Upper lobe of left lung (tissue), 4 donors: ENCODE results near the gene SUPT3H.

Experiments used
- POLR2A ChIP-seq, 4 donors: fragments of 450-650 bp; IDR thresholded peaks; one replicate each; pipeline ENCODE4 v1.5.1; 2016 to 2017; ENCODE audit warnings: antibody characterized with exemption in 4 of 4, mild to moderate bottlenecking in 2 of 4
- TF ChIP-seq, protein P1 (sequence below), 6 experiments: fragments of 450-650 bp in 4 of 6; fragments of 200-600 bp in 2 of 6; sonication (generic) in 2 of 6; IDR thresholded peaks; one replicate each; pipeline ENCODE4 v1.5.1; 2016 to 2019; ENCODE audit warnings: antibody characterized with exemption in 6 of 6

GRCh38 chr6:45382391-45382790 lies 4.7 kb upstream of the SUPT3H start:
- no peak for TF ChIP-seq POLR2A (IDR thresholded peaks at IDR 0.05)
- TF ChIP-seq, protein P1, sequence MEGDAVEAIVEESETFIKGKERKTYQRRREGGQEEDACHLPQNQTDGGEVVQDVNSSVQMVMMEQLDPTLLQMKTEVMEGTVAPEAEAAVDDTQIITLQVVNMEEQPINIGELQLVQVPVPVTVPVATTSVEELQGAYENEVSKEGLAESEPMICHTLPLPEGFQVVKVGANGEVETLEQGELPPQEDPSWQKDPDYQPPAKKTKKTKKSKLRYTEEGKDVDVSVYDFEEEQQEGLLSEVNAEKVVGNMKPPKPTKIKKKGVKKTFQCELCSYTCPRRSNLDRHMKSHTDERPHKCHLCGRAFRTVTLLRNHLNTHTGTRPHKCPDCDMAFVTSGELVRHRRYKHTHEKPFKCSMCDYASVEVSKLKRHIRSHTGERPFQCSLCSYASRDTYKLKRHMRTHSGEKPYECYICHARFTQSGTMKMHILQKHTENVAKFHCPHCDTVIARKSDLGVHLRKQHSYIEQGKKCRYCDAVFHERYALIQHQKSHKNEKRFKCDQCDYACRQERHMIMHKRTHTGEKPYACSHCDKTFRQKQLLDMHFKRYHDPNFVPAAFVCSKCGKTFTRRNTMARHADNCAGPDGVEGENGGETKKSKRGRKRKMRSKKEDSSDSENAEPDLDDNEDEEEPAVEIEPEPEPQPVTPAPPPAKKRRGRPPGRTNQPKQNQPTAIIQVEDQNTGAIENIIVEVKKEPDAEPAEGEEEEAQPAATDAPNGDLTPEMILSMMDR (IDR thresholded peaks at IDR 0.05) = no peak
